ENCODE measurements around the gene CARD10. TPM values are rescaled to one million over a fixed set of nuclear protein-coding genes. Genes with fewer than 3 reads are reported as not detected.

CARD10 gene
- total and polyA plus RNA-seq, 2 of the 13 experiments (the other 11 are each of a cell fraction or from before 2014, with no cell fraction given) = 35.2 to 55.8 TPM

GRCh38 chr22:37521236-37521739 is 2.1 kb upstream of the CARD10 start (continued):
- TF ChIP-seq ZFYVE20 (CRISPR knock-in tag; IDR thresholded peaks at IDR 0.05; ENCODE audit: borderline replicate concordance, low read depth) = no peak
- TF ChIP-seq ZNF546 (CRISPR knock-in tag; conservative IDR thresholded peaks at IDR 0.05) = no peak
- TF ChIP-seq BCLAF1 (IDR thresholded peaks at IDR 0.05) = no peak
- TF ChIP-seq ZNF564 (CRISPR knock-in tag; IDR thresholded peaks at IDR 0.05) = no peak
- TF ChIP-seq ZNF883 (CRISPR knock-in tag; IDR thresholded peaks at IDR 0.05; ENCODE audit: not compliant biosample characterization) = no peak
- TF ChIP-seq GATAD1 (CRISPR knock-in tag; IDR thresholded peaks at IDR 0.05) = no peak
- TF ChIP-seq AKNA (CRISPR knock-in tag; IDR thresholded peaks at IDR 0.05; ENCODE audit: borderline replicate concordance) = no peak
- TF ChIP-seq FOXA3 (CRISPR knock-in tag; IDR thresholded peaks at IDR 0.05) = 0 out of 2 replicates have a peak, but pooled peaks have one; percentile 13
- no peak for TF ChIP-seq GMEB1 (CRISPR knock-in tag; IDR thresholded peaks at IDR 0.05; ENCODE audit: borderline replicate concordance)
- 0 out of 2 replicates have a peak, but pooled peaks have one; percentile 9 for TF ChIP-seq DPF2 (CRISPR knock-in tag; IDR thresholded peaks at IDR 0.05; ENCODE audit: borderline replicate concordance, low read depth)
- TF ChIP-seq ZZZ3 (CRISPR knock-in tag; IDR thresholded peaks at IDR 0.05; ENCODE audit: borderline replicate concordance) = no peak
- no peak for TF ChIP-seq GTF3A (CRISPR knock-in tag; conservative IDR thresholded peaks at IDR 0.05)
- TF ChIP-seq ZNF749 (CRISPR knock-in tag; IDR thresholded peaks at IDR 0.05; ENCODE audit: borderline replicate concordance) = no peak
- no peak for TF ChIP-seq PTBP1 (IDR thresholded peaks at IDR 0.05; ENCODE audit: low read depth, low read length, poor library complexity, severe bottlenecking)
- TF ChIP-seq ARID5B (CRISPR knock-in tag; IDR thresholded peaks at IDR 0.05) = peak; percentile 15; the same call in 1 of the 2 replicates

Measured in HepG2 (cell line).